Activated T-helper 17 cell treated with anti-CD3 and anti-CD28 coated beads, Interleukin-2, amount 50 U/mL, for 72 hours (primary cell): Measurements from ENCODE around the gene PIGP. TPM values are rescaled to one million over a fixed set of nuclear protein-coding genes. Genes with fewer than 3 reads are reported as not detected.

ENCODE experiments used
- total RNA-seq, 2 donors: library from RNA; stranded (reverse); gene quantifications; one replicate each; pipeline ENCODE4 v1.2.3, GENCODE V29; 2022

The PIGP gene
- total RNA-seq, 2 donors from 2014 or later: 16.5 to 16.6 TPM

Other genes with a start within 250 kb of the PIGP start
- 10 to 100 TPM; 14.5 to 17.8 TPM for gene HLCS, start 106.4 kb downstream of the PIGP start, total RNA-seq
- gene RIPPLY3, start 66.4 kb downstream of the PIGP start, total RNA-seq: under 1 TPM; 0.17 to 0.48 TPM
- 100 to 1,000 TPM in 1 of 2 donors, 10 to 100 TPM in 1; 69.2 to 105 TPM for gene TTC3, start 183 bp upstream of the PIGP start, total RNA-seq
- 10 to 100 TPM; 72.1 to 78.5 TPM for gene VPS26C, start 194.3 kb upstream of the PIGP start, total RNA-seq